ENCODE data around the gene NTPCR.

NTPCR gene

DNA sequence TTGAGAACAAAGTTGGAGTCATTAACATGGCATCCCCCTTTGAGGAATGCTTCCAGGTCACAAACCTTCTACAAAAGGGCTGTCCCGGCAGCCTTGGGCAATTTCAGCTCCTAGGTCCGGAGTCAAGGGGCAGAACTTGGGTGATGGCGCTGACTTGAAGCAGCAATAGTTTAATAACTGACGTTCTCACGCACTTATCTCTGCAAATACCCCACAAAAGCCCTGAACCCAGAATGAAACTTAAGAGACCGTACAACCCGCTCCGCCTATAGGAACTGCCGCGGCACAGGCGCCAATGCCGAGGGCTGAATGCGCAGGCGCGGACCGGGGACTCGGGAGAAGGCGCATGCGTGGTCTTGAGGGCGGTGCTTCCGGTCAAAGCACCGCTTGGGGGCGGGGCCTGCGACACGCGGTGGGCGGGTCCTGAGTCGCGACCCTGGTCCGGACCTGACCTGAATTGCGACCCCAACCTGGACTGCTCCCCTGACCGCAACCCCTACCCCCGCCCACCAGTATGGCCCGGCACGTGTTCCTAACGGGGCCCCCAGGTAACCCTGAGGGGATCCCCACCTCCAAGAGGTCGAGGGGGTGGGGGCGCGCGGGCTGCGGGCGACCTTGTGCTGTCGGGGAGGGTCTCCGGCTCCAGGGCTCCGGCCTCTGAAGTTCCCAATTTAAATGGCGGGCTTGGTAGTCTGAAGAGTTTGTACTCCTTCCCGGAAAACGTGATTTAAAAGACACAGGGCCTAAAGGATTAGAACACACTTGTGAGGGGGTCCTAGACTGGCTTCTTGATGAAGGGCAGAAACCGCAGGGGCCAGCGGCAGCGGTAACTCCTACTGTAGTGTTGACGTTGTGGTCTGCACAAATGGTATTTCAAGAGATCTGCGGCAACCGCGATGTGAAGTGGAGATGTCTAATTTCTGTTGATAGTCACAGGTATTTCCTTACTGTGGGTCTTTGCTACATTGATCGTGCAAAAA lies at the start of gene NTPCR:
NTPCR (plus strand) TSS at position 415 of the 980 bp plus-strand sequence; CDS start at position 515, 100 bp downstream.
- no peaks in the 10 kb centered on the region for H4K20me1 ChIP-seq (ENCODE audit: insufficient read depth, low read length)
- peaks cover 3% of the 10 kb centered on the region; the same call in 1 of the 2 replicates for H3K36me3 ChIP-seq (ENCODE audit: insufficient read depth, low read length)
- peaks cover 54% of the 10 kb centered on the region for H3K79me2 ChIP-seq (ENCODE audit: insufficient read depth, low read length)
- H3K27ac ChIP-seq (ENCODE audit: low read length) = peak within 1 kb of the TSS; percentile 96
- peak within 1 kb of the TSS; percentile 91 for H2AFZ ChIP-seq (ENCODE audit: low read depth, low read length)
- no peaks in the 10 kb centered on the region for H3K27me3 ChIP-seq (ENCODE audit: insufficient read depth, low read length, poor library complexity)
- H3K4me1 ChIP-seq (ENCODE audit: insufficient read depth, low read length) = peaks cover 37% of the 10 kb centered on the region
- peak within 1 kb of the TSS; percentile 90 for H3K4me2 ChIP-seq (ENCODE audit: insufficient read depth, low read length)
- no peaks in the 10 kb centered on the region for H3K9me3 ChIP-seq (ENCODE audit: insufficient read depth, low read length, severe bottlenecking)
- ATAC-seq (ENCODE audit: insufficient read depth, low read depth) (peak; percentile 83), DNase-seq (peak; percentile 93)
- H3K9ac ChIP-seq (ENCODE audit: low read depth, low read length) = peak within 1 kb of the TSS; percentile 88
- no peak for TF ChIP-seq EZH2 (IDR thresholded peaks at IDR 0.05; ENCODE audit: borderline replicate concordance, low read depth, low read length, severe bottlenecking)
- peak; percentile 21 for TF ChIP-seq CTCF (IDR thresholded peaks at IDR 0.05; ENCODE audit: borderline replicate concordance, extremely low read depth, low read length, poor library complexity, severe bottlenecking)
- peak within 1 kb of the TSS; percentile 78 to 82 for H3K4me3 ChIP-seq (ENCODE audit: low read depth in 1 of 2, low read length in 2 of 2)

DNA sequence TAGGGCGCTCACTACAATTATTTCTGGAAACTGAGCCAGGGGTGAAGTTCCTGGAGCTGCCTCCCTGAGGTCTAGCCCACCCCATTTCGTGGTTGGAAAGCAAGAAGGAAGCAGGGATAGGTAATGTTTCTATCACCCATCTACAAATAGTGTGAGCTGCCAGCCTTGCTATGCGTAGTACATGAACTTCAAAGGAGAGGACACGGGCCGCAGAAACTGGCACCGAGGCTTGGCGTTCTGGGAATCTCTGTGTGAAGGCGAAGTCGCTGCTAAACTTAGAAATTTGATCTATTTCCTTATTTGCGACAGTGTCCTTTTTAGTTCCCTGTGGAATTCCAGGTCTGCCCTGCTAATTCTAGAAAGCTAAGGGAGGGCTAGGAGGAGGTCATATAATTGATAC lies 49.6 kb upstream of the NTPCR start:
- DNase-seq = no peak
- Histone ChIP-seq H3K4me1 (ENCODE audit: insufficient read depth, low read length) (peaks cover 30% of the 10 kb centered on the region), H3K27me3 (ENCODE audit: insufficient read depth, low read length, poor library complexity) (no peaks in the 10 kb centered on the region), H3K4me2 (ENCODE audit: insufficient read depth, low read length) (peak overlapping the region; percentile 32; the same call in 1 of the 2 replicates), H3K79me2 (ENCODE audit: insufficient read depth, low read length) (no peaks in the 10 kb centered on the region), H3K27ac (ENCODE audit: low read length) (peak overlapping the region; percentile 45; the same call in 1 of the 2 replicates), H4K20me1 (ENCODE audit: insufficient read depth, low read length) (no peaks in the 10 kb centered on the region), H3K36me3 (ENCODE audit: insufficient read depth, low read length) (no peaks in the 10 kb centered on the region), H3K9me3 (ENCODE audit: insufficient read depth, low read length, severe bottlenecking) (no peaks in the 10 kb centered on the region), H3K4me3 (ENCODE audit: low read depth in 1 of 2, low read length in 2 of 2) (no peak overlapping the region), H3K9ac (ENCODE audit: low read depth, low read length) (no peak overlapping the region), H2AFZ (ENCODE audit: low read depth, low read length) (no peak overlapping the region)
- no peak for TF ChIP-seq CTCF (IDR thresholded peaks at IDR 0.05; ENCODE audit: borderline replicate concordance, extremely low read depth, low read length, poor library complexity, severe bottlenecking)
- no peak for TF ChIP-seq EZH2 (IDR thresholded peaks at IDR 0.05; ENCODE audit: borderline replicate concordance, low read depth, low read length, severe bottlenecking)
- ATAC-seq (ENCODE audit: insufficient read depth, low read depth) = no peak

GRCh38 chr1:232901255-232901654 lies 49.2 kb upstream of the NTPCR start:
- H3K4me2 ChIP-seq (ENCODE audit: insufficient read depth, low read length) = peak overlapping the region; percentile 32; the same call in 1 of the 2 replicates
- no peaks in the 10 kb centered on the region for H3K36me3 ChIP-seq (ENCODE audit: insufficient read depth, low read length)
- no peaks in the 10 kb centered on the region for H3K9me3 ChIP-seq (ENCODE audit: insufficient read depth, low read length, severe bottlenecking)
- H2AFZ ChIP-seq (ENCODE audit: low read depth, low read length) = peak overlapping the region; percentile 59
- TF ChIP-seq CTCF (IDR thresholded peaks at IDR 0.05; ENCODE audit: borderline replicate concordance, extremely low read depth, low read length, poor library complexity, severe bottlenecking) (no peak), EZH2 (IDR thresholded peaks at IDR 0.05; ENCODE audit: borderline replicate concordance, low read depth, low read length, severe bottlenecking) (no peak)
- no peaks in the 10 kb centered on the region for H3K27me3 ChIP-seq (ENCODE audit: insufficient read depth, low read length, poor library complexity)
- DNase-seq (no peak), ATAC-seq (ENCODE audit: insufficient read depth, low read depth) (0 out of 3 replicates have a peak, but pooled peaks have one; percentile 34)
- H3K4me3 ChIP-seq (ENCODE audit: low read depth in 1 of 2, low read length in 2 of 2) = no peak overlapping the region
- H3K79me2 ChIP-seq (ENCODE audit: insufficient read depth, low read length) = no peaks in the 10 kb centered on the region
- H3K9ac ChIP-seq (ENCODE audit: low read depth, low read length) = no peak overlapping the region
- H4K20me1 ChIP-seq (ENCODE audit: insufficient read depth, low read length) = no peaks in the 10 kb centered on the region
- H3K27ac ChIP-seq (ENCODE audit: low read length) = peak overlapping the region; percentile 45; the same call in 1 of the 2 replicates
- peaks cover 34% of the 10 kb centered on the region for H3K4me1 ChIP-seq (ENCODE audit: insufficient read depth, low read length)

Measured in DND-41 (cell line).